CD14-positive monocyte (primary cell): Measurements from ENCODE around the gene AMOTL1. TPM values are rescaled to one million over a fixed set of nuclear protein-coding genes. Genes with fewer than 3 reads are reported as not detected.

Experiments
- DNase-seq, 3 donors: peaks; one replicate each; pipeline ENCODE4 v3.0.0-alpha.2; 2011 to 2022
- H2AFZ ChIP-seq: 2 replicates; pipeline ENCODE4 v1.6.0; 2012; ENCODE audit warnings: mild to moderate bottlenecking, low read depth, low read length, inconsistent platforms; ENCODE audit not compliant: insufficient read depth, poor library complexity, severe bottlenecking
- H3K27ac ChIP-seq, 2 donors: 1 replicate in 1 of 2; 2 replicates in 1 of 2; pipeline ENCODE4 v1.5.1; 2012 to 2013; ENCODE audit warnings: low read length in 2 of 2, control low read depth in 1 of 2, inconsistent platforms in 1 of 2, low read depth in 1 of 2, mild to moderate bottlenecking in 1 of 2
- H3K27me3 ChIP-seq, 2 donors: one replicate each; pipeline versions ENCODE4 v1.6.0 to v1.6.1; 2011 to 2013; ENCODE audit warnings: low read length in 2 of 2; ENCODE audit not compliant: control insufficient read depth in 2 of 2, insufficient read depth in 2 of 2
- H3K36me3 ChIP-seq, 2 donors: replicated peaks in 1 of 2; 1 replicate in 1 of 2; 2 replicates in 1 of 2; pipeline versions ENCODE4 v1.5.1 to v1.6.1; 2012 to 2013; ENCODE audit warnings: low read length in 2 of 2, control low read depth in 1 of 2, inconsistent platforms in 1 of 2, mild to moderate bottlenecking in 1 of 2; ENCODE audit not compliant: insufficient read depth in 2 of 2, control insufficient read depth in 1 of 2
- H3K4me1 ChIP-seq, 2 donors: 1 replicate in 1 of 2; 2 replicates in 1 of 2; pipeline versions ENCODE4 v1.5.1 to v1.6.1; 2012 to 2013; ENCODE audit warnings: low read length in 2 of 2, control low read depth in 1 of 2, inconsistent platforms in 1 of 2, mild to moderate bottlenecking in 1 of 2, moderate library complexity in 1 of 2; ENCODE audit not compliant: insufficient read depth in 2 of 2, control insufficient read depth in 1 of 2
- H3K4me2 ChIP-seq: replicated peaks from 2 replicates; pipeline ENCODE3; 2012; ENCODE audit warnings: low read length, moderate library complexity, mild to moderate bottlenecking; ENCODE audit not compliant: poor library complexity, severe bottlenecking; ENCODE audit errors: extremely low read depth
- H3K4me3 ChIP-seq, 3 experiments: fragments of 200-600 bp in 1 of 3; sonication (generic) in 1 of 3; replicated peaks in 1 of 3; 1 replicate in 2 of 3; 2 replicates in 1 of 3; pipeline ENCODE4 v1.5.1; 2011 to 2013; ENCODE audit warnings: low read length in 3 of 3, mild to moderate bottlenecking in 3 of 3, control low read depth in 2 of 3, low read depth in 2 of 3, inconsistent platforms in 1 of 3, moderate library complexity in 1 of 3
- H3K79me2 ChIP-seq: 2 replicates; pipeline ENCODE4 v1.6.0; 2012; ENCODE audit warnings: mild to moderate bottlenecking, control low read depth, inconsistent platforms, low read length, moderate library complexity; ENCODE audit not compliant: insufficient read depth
- H3K9ac ChIP-seq: 2 replicates; pipeline ENCODE4 v1.6.0; 2017; ENCODE audit warnings: low read length, mild to moderate bottlenecking; ENCODE audit not compliant: insufficient read depth, poor library complexity, severe bottlenecking
- H3K9me3 ChIP-seq, 2 donors: replicated peaks in 1 of 2; 1 replicate in 1 of 2; 2 replicates in 1 of 2; pipeline versions ENCODE4 v1.5.1 to v1.6.1; 2012 to 2013; ENCODE audit warnings: low read length in 2 of 2, control low read depth in 1 of 2; ENCODE audit not compliant: control insufficient read depth in 1 of 2, insufficient read depth in 1 of 2
- H4K20me1 ChIP-seq: 2 replicates; pipeline ENCODE4 v1.6.0; 2012; ENCODE audit warnings: mild to moderate bottlenecking, low read length, control low read depth, moderate library complexity; ENCODE audit not compliant: insufficient read depth
- H3K27ac Mint-ChIP-seq, 7 donors: one replicate each; pipeline ENCODE4 v1.8.0; 2020; ENCODE audit warnings: mild to moderate bottlenecking in 7 of 7, mixed read lengths in 7 of 7, moderate library complexity in 6 of 7, inconsistent platforms in 2 of 7
- H3K27me3 Mint-ChIP-seq, 3 donors: one replicate each; pipeline ENCODE4 v1.8.0; 2021 to 2022; ENCODE audit warnings: low read depth in 3 of 3, mild to moderate bottlenecking in 3 of 3, mixed read lengths in 3 of 3, moderate library complexity in 3 of 3, inconsistent platforms in 1 of 3
- H3K36me3 Mint-ChIP-seq, 2 donors: one replicate each; pipeline ENCODE4 v1.8.0; 2020; ENCODE audit warnings: mixed read lengths in 2 of 2, inconsistent platforms in 1 of 2, mild to moderate bottlenecking in 1 of 2
- H3K4me1 Mint-ChIP-seq: one replicate; pipeline ENCODE4 v1.8.0; 2020; ENCODE audit warnings: mild to moderate bottlenecking, mixed read lengths
- H3K4me3 Mint-ChIP-seq, 2 donors: one replicate each; pipeline ENCODE4 v1.8.0; 2020; ENCODE audit warnings: mild to moderate bottlenecking in 2 of 2, mixed read lengths in 2 of 2, moderate library complexity in 1 of 2
- H3K9me3 Mint-ChIP-seq, 7 donors: one replicate each; pipeline ENCODE4 v1.8.0; 2020 to 2022; ENCODE audit warnings: mixed read lengths in 7 of 7, mild to moderate bottlenecking in 6 of 7, moderate library complexity in 6 of 7, inconsistent platforms in 2 of 7
- CTCF ChIP-seq: fragments of 200-600 bp; IDR thresholded peaks from one replicate; pipeline ENCODE4 v1.8.0; 2022; ENCODE audit warnings: antibody characterized with exemption, mild to moderate bottlenecking
- WGBS: methylation state at CpG from one replicate; pipeline ENCODE4 v1.1.5; 2013; ENCODE audit warnings: missing lambda C conversion rate; ENCODE audit not compliant: insufficient coverage; 5-methylcytosine and 5-hydroxymethylcytosine counted together
- intact Hi-C, 2 donors: fragments of 100-400 bp; cut with micrococcal nuclease; formaldehyde crosslinking; loops; one replicate each; pipeline versions ENCODE4 v1.15.0 to v1.15.1; 2023
- polyA plus RNA-seq, 3 donors: library from polyadenylated mRNA; depleted of rRNA in 1 of 3; unstranded in 2 of 3; stranded (reverse) in 1 of 3; fragments of 300-500 nt in 2 of 3; fragments of >200 nt in 1 of 3; fragmentation: Illumina TruSeq in 2 of 3; gene quantifications; 1 replicate in 2 of 3; 2 replicates in 1 of 3; pipeline ENCODE4 v1.2.3, GENCODE V29; 2012 to 2021

Gene AMOTL1
- polyA plus RNA-seq, 3 donors: 0.41 to 0.66 (median 0.46) TPM

GRCh38 chr11:94884376-94884775, 116.2 kb downstream of the AMOTL1 start:
- intact Hi-C loops: no loop called here
- WGBS: no CpG with 5 or more reads among the region's 6 CpGs
- peaks cover 0 to under 1% of the 10 kb centered on the region in 2 donors for H3K36me3 Mint-ChIP-seq

DNA sequence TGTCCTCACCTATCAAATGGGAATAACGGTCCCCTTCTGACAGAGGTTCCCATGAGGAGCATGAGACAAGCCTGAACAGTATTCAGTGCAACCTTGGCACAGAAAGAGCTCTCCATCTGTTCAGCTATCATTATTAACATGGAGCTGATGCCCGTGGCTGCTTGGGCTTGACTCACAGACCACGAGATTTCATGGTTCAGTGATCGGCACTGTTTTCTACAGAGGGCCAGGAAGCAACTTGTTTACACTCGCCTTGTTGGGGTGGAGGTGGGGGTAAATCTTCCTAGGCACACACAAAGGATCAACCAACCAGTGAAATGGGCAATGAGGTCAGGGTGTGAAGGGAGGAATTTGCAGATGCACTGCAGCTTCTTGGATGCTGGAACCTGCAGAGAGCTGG, 117.0 kb downstream of the AMOTL1 start:
- Mint-ChIP-seq H3K4me3 (no peak overlapping the region), H3K27me3 (peaks cover 0 to 3% (median 2%) of the 10 kb centered on the region in 3 donors), H3K36me3 (no peaks in the 10 kb centered on the region), H3K4me1 (peaks cover 11% of the 10 kb centered on the region), H3K27ac (no peak overlapping the region), H3K9me3 (peaks cover 4 to 10% (median 7%) of the 10 kb centered on the region in 7 donors)
- H3K79me2 ChIP-seq: no peaks in the 10 kb centered on the region
- H3K27me3 ChIP-seq: no peaks in the 10 kb centered on the region
- 100% methylated on average over 1 of the region's 5 CpGs for WGBS
- TF ChIP-seq CTCF: no peak
- no peak overlapping the region for H2AFZ ChIP-seq
- no peaks in the 10 kb centered on the region for H3K36me3 ChIP-seq
- H3K4me2 ChIP-seq: no peak overlapping the region
- peaks cover 0 to 6% of the 10 kb centered on the region in 2 donors for H3K9me3 ChIP-seq
- DNase-seq: no peak
- H4K20me1 ChIP-seq: no peaks in the 10 kb centered on the region
- no peak overlapping the region for H3K9ac ChIP-seq
- intact Hi-C loops: no loop called here
- H3K4me1 ChIP-seq: peaks cover 0 to 3% of the 10 kb centered on the region in 2 donors
- no peak overlapping the region for H3K4me3 ChIP-seq
- no peak overlapping the region for H3K27ac ChIP-seq

More at GRCh38 chr11:94884376-94884775, 116.2 kb downstream of the AMOTL1 start:
- Histone ChIP-seq H4K20me1 (no peaks in the 10 kb centered on the region), H3K9me3 (peaks cover 0 to 6% of the 10 kb centered on the region in 2 donors), H3K9ac (no peak overlapping the region), H3K27me3 (no peaks in the 10 kb centered on the region), H2AFZ (peak overlapping the region; percentile 2), H3K27ac (no peak overlapping the region), H3K36me3 (no peaks in the 10 kb centered on the region), H3K4me1 (peaks cover 0 to 3% of the 10 kb centered on the region in 2 donors), H3K4me2 (no peak overlapping the region), H3K4me3 (no peak overlapping the region), H3K79me2 (no peaks in the 10 kb centered on the region)
- Mint-ChIP-seq H3K27ac (peak overlapping the region in 2 of 7 donors; percentile 61 to 69), H3K9me3 (peaks cover 2 to 10% (median 5%) of the 10 kb centered on the region in 7 donors), H3K4me3 (no peak overlapping the region), H3K4me1 (peaks cover 11% of the 10 kb centered on the region), H3K27me3 (peaks cover 0 to 3% (median 2%) of the 10 kb centered on the region in 3 donors)
- DNase-seq: peak in 1 of 3 donors; percentile 5
- TF ChIP-seq CTCF: no peak
